Stimulated activated CD4-positive, alpha-beta T cell treated with anti-CD3 and anti-CD28 coated beads, Interleukin-2, amount 100 ng/mL, for 48 hours (primary cell): Measurements from ENCODE around the gene AFAP1.

Experiments used
- DNase-seq, 2 donors: peaks; one replicate each; pipeline ENCODE4 v3.0.0-alpha.2; 2020

Gene AFAP1

DNA sequence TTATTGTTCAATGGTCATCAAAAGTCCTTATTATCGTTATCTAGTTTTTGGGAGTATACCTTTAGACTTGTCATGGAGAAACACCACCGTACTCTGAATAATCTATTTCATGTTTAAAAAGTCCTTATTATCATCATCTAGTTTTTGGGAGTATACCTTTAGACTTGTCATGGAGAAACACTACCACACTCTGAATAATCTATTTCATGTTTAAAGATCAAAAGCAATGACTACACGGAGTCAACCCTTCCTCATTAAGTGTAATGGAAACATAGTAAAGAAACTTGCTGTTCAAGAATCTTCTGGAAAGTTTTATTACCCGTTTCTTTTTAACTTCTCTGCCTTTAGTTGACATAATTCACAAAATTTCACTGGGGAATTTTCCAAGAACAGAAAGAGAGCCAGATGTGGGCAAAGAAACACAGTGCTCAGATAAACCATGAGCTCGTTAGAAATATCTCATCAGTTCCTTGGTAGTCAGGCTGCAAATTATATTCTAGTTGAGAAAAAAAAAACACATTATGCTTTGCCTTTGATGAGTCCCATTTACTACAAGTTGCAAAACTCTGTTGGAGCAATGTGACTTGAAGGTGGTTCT lies 158.8 kb downstream of the AFAP1 start:
- no peak for DNase-seq

DNA sequence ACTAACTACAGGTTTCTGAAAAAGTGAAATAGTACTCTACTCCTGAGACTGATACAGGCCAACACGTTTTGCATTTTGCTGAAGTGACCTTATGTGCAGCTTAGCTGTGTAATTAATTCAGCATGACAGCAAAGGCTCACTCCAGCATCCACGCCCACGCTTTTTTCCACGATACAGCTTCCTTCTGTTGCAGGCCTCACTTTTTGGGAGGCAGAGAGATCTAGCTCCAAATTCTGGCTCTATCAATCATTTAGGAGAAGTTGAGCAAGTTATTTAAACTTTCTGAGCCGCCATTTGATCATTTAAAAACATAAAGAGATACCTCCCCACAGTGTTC lies 160.3 kb downstream of the AFAP1 start:
- DNase-seq = no peak

DNA sequence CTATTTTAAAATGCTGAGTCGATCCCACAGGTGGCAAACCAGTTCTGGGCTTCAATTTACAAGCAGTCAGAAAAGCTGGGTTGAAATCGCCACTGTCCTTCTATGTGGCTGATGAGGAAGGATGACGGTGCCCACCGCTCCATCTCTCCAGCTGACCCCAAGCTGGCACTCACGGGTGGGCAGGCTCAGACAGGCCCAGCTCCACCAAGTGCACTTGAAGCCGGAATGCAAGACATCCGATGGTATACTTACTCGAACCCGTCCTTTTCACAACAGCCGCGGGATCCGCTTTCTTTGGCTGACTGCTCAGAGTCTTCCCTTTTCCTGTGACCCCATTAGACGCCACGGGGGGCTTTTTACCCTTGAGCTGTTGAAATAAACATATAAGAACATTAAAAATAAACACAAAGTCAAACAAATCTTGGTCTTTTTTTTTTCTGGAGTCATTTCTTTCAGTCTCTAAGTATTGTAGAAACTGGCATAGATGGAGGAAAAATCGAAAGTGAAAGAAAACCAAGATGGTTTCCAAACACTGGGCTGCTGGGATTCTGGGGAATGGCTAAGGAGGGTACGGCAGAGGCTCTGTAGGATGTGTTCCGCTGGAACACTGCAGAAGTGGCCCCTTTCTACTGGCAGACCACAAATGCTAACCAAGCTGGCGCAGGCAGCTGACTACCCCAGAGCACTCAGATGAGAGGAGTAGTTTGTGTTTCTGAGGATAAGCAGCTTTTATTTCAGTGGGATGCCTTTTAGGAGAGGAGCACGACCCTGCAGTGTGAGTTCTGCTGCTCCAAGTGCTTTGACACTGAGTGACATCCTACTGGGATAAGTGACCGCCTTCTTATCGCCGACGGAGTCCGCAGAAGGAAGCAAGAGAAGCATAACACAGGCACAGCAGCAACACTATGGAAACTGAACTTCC lies 160.9 kb downstream of the AFAP1 start:
- DNase-seq = no peak

DNA sequence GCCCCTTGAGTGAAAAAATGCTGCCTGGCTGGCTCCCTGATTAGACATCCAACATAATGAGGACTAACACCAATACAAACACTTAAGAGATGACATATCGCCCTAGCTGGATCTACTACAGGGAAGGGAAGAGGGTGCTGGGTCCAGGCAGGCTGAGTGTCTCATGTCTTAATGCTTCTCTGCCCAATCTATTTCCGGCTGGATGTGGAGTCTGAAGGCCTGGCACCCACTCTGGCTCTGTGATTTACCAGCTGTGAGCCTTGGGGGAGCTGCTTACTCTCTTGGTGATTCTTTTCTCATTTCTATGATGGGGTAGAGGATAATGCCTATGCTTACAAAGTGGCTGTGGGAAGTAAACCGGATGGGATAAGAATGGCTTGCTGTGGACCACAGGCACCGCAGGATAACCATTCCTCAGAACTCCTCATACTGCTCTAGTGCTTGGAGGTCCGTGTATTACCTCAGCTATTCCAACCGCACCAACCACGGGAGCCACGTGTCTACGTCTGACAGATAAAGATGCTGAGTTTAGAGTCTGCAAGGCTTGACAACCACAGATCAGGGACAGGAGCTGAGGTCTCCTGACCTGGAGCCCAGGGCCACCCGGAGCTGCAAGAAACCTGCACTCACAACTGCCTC lies 161.7 kb downstream of the AFAP1 start:
- DNase-seq = no peak

DNA sequence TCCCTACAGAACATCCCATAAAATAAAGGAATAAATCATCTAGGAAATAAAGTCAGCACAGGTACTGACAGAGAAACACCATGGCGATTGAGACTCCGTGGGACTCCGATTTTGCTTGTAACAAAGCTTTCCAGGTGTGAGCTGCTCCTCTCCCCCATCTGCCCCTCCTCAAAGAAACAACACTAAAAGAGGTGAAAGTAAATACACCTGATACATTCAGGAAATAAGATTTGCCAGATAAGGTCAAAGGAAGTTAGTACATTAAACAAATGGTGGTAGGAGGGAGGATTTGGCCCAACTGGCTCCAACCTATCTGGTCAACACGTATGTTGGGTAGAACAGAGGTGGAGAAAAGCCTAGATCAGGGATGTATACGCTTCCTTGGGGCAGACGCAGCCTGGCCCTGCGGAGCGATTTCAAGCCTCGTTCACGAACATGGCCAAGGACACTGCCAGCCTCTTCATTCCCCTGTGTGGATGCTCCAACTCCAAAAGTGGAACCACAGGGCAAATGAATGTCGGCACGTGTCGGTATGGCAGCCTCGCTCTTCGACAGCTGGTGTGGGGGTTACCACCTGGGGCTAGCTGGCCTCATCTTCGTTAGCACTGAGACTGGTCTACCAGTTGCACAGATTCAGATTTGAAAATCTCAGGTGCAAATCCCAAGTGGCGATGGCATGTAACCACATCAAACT lies 162.5 kb downstream of the AFAP1 start:
- no peak for DNase-seq

DNA sequence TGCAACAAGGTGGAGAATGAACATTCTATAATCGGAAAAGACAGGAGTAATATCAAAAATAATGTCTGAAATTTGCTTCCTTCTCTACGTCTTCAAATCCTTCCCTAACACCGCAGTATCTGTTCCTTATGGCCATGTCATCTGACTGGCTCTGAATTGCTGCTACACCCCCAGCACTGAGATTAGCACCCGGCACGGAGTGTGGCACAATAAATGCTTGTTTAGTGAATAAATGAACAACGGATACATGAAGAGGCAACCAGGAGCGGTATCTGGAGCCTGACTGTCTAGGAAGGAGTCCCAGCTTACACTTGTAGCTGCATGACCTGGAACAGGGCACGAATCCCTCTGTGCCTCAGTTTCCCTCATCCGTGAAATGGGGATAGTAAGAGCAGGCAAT lies 164.3 kb downstream of the AFAP1 start:
- no peak for DNase-seq

DNA sequence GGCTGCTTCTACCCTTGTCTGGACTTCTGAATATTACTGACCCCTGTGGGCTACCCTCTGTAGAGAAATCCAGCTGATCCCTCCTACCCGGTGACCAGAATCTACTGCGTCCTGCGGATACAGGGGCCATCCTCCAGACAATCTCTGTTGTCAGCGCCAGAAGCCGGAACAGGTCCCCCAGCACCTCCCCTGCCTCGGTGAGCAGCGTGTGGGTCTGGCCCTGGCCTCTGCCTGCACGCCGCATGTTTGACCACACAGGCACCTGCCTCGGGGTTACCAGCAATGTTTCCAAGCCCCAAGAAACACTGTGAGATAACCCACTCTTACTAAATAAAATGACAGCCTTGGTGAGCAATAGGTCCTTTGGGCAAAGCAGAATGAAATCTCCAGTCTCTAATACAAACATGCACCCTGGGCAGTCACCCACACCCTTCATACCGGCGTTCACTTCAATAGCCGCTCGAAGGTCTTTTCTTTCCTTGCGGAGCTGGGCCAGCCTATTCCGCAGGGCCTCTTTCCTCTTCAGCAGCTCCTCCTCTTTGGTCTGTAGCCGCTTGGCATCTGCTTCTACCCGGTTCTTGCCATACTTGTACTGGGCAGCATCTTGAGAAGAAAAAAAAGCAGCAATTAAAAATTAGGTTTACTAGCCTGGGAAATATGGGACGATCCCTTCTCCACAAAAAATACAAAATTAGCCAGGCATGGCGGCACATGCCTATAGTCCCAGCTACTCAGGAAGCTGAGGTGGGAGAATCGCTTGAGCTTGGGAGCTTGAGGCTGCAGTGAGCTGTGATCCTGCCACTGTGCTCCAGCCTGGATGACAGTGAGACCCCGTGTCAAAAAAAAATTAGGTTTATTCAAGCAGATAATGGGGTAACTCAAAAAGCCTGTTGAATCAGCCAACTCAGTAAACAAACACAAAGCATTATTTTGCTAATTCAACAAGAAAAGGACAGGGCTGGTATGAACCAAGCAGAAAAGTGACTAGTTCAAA lies 165.1 kb downstream of the AFAP1 start:
- no peak for DNase-seq

DNA sequence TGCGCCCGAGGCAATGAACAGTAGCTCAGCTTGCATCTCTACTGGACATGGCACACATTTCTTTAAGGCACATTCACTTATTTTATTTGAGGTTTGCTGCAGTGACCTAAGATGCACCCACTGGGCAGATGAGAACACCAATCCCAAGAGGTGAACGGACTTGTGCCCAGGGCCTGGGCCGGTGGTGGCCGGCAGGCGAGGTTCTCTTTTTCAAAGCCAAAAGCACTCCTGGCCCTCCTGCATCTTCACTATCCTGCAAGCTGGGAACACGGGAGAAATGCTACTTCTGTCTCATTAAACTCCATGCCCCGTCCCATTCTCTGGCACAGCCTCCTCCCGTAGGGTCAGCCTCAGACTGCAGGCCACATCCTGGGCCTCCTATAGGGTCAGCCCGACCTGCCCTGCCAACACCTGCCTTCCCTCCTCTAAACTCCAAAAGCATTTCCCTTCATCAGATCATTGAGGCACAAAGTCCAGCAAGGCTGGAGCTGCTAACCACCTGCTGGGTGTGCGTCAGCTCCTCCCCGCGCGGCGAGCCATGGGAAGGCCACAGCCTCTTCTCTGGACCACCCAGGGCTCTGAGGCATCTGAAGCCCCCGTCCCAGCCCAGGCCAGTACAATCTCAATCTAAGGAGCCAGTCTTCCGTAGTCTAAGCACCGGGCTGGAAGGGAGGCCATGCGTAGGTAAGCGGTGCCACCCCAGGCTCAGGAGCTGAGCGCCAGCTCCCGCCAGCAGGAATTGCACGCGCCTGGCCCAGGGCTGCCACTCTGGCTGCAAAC lies 166.1 kb downstream of the AFAP1 start:
- DNase-seq = no peak

DNA sequence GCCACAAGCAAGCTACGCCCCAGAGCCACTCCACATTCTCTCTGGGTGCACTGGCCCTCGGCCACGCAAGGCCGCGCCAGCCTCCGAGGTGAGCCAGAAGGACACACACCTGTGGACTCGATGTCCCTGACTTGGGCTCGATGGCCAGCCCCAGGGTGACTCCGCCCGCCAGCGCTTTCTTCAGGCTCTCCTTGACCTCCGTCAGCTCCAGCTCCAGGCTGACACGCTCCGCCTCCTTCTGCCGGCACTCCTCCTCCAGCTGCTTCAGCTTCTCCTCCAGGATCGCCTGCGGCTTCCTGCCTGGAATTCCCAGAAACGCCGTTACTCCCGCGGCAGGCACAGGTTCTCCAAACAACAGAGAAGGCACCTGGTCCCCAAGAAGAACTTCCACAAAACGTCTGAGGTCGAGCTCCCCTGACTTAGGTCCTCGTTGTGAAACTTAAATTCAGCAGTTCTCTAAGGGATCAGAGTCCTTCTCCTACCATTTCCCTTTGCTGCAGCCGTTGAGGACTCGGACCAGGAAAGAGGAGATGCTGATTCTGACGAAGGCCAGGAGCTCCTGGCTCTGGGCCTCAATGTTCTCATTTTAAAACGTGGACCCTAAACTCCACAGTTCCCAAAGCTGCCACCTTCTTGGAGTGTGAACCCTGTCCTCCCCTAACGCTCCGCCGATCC lies 166.8 kb downstream of the AFAP1 start:
- DNase-seq = no peak

DNA sequence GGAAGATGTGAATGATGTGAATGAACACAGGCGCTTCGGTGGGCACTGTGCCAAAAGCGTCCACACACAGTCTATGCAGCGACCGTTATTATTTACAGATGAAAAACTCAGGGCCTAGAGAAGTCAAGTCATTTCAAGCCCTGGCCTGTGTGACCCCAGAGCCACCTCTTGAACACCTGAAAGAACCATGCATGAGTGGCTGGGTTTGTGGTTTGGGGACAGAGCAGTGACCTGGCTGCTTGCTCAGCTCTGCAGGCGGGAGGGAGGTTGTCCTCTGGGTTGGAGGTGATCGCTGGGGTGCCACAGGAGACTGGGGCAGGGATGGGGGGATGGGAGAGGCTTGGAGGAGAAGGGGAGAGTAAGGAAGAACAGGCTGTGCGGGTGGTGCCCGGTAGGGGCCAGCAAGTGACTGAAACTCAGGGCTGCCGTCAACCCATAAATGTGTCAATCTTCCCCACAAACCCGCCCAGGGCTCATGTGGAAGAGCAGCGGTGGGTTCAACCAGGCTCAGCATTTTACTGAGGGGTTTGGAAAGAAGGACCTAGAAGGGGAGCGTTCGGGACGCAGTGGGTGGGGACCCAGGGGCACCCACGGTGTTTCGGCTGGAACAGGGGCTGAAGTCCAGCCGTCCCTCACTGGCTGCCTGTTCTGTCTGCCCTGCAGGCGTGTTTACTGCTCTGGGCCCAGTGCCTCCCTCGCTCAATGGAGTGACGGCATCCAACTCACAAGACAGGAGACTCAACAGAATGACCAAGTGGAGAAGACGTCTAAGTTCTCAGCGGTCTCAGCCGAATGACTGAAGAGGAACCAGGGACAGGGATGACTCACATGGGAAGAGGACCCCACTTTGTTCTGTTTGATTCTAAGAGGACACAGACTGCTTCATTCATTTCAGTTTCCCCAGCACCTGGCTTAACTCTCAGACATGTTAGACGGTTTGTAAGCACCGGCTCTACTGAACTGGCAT lies 167.8 kb downstream of the AFAP1 start:
- no peak for DNase-seq

DNA sequence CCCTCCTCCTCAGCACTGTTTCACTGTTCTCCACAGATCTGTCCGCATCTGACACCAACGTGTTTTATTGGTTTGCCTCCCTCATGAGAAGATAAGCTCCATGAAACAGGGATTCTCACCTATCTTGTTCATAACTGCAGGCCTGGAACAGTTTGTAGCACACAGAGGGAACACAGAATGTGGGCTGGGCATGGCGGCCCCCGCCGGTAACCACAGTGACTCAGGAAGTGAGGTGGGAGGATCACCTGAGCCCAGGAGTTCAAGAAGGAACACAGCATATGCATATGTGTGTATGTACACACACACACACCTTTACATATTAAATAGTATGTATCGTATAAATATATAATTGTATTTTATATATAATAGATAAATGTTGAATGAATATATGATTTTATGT lies 168.6 kb downstream of the AFAP1 start:
- DNase-seq = no peak

DNA sequence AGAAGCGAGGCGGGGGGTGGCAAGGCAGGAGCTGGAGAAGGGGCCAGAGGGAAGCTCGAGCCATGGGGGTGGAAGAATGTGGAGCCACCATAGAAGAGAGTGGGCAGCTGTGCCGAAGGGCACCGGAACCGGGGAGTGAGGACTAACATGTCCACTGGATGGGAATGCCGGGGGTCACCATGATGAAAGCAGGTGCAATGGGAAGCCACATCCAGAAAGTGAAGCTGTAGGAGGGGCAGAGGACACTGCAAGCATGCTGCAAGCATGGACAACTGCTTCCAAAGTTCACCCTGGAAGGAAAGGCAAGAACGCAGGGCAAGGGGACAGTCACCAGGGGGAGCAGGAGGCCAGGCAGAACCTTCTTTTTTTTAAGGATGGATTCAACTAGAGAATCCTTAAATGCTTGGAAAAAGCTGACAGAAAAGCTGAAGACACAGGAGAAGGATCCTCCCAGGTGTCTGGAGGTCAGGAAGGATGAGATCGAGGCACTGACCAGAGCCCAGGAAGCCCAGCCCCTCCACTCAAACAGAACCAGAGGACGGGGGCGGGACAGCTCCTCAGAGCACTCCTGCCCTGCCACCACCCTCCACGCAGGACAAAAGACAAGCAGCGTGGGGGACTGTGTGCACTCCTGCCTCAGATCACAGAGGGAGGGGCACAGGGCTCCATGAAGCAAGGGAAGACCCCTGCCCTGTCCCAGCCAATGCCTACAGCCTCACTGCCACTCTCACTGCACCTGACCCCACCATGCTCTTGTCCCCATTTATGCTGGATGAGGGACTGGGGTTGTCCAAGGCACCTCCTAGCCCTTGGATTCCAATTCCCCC lies 169.2 kb downstream of the AFAP1 start:
- no peak for DNase-seq

DNA sequence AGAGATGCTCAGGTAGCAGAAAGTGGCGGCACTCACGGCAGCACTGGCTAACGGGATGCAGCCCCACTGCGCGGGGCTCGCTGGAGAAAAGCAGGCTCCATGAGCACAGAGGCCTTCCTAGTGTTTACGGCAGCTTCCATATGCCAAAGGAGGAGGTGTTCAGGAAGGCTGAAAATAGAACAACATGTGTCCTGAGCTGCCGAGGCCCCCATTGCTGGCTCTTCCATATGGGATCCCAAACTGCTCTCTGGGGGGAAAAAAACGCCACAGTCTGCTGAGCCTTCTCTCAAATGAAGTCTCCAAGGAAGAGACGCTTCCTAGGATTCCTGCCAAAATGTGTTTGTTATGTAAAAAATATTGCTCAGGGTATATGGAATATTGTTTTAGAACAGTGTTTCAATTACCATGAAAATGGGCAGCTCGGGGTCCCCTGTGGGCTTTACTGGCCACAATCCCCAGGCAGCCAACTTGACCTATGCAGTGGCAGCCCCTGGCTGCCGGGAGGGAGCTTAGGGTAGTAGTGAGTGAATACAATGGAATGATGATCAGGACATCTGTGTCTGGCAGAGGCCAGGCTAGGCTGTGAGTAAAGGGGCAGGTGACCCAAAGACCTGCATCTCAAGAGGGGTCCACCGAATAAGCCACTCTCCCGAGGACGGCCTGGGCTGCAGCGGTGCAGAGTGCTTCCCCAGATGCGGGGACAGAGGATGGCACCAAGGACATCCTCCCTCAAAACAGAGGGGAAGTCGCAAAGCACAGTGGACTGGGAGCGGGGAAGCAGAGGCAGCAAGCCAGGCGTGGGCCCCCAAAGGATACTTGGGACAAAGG lies 170.1 kb downstream of the AFAP1 start:
- DNase-seq = no peak

DNA sequence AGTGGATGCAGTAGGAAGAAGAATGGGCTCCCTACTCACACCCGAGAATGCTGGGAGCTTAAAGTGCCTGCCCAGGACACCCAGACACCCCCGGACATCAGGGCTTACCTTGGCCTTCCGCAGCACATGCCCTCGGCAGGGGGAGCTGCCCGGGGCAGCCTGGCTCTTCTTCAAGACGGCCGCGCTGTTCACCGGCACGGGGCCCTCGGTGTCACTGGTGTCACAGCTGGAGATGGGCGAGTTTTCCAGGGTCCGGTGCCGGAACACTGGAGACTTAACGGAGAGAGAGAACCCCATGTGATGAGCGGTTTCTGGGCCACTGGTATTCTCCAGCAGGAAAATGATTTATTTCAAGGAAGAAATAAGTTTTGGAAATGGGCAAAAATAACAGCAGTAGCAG lies 170.9 kb downstream of the AFAP1 start:
- DNase-seq = no peak

DNA sequence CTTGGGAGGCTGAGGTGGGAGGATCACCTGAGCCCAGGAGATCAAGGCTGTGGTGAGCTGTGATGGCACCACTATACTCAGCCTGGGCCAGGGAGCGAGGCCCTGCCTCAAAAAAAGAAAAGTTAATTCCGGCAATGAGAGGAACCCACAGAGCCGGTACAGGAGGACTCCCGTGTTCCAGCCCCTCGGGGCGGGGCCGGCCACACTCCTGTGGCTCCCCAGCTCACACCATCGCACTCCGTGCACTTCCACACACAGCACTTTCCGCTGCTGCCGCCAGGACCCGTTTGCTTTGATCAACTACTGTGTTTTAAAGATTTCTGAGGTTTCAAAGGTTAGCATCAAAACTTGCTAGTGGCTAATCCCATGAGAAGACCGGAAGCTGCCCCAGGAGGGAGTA lies 171.7 kb downstream of the AFAP1 start:
- DNase-seq = no peak

DNA sequence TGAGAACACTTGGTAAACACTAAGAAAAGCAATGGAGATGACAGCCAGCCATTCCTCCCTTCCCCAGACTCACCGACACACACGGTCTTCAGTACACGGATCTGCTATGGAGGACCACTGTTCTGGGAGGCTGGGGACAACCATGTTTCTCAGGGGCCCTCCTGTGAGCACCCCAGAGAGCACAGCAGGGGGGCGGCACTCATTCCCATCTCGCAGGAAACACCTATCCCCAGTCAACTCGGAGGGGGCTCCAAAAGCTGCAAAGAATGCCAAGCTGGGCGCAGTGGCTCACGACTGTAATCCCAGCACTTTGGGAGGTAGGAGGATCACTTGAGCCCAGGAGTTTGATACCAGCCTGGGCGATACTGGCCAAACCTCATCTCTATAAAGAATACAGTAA lies 172.1 kb downstream of the AFAP1 start:
- no peak for DNase-seq

DNA sequence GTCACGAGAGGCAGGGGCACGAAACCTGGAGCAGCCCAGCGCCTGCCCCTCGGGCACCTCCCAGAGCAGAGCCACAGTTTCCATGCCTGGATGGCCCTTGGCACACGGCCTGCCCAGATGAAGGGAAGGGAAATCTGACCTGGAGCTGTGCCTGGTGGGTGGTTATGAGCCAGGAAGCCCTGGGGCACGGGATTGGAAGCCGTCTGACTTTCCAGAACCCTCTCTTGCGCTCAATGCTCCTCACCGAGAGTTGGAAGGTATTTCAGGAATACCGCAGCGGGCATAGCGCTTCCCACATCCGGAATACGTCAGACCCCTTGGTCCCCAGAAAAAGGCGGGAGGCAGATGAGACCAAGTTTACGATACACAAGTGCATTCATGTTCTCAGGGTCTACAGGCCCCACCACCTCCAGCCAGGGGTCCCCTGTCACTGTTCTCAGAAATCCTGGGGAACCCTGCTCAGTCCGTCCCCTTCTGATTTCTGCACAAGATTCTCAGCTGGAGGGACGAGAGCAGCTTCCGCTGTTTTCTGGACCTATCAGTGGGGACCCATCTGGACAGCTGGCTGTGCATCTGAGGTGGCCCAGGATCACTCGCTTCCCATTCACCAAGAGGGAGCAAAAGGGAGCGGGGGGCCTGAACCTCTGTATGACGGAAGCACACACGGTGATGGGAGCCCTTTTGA lies 172.9 kb downstream of the AFAP1 start:
- no peak for DNase-seq
